Activated naive CD4-positive, alpha-beta T cell treated with anti-CD3 and anti-CD28 coated beads for 36 hours (primary cell): Measurements from ENCODE around the gene PFN3. TPM values are rescaled to one million over a fixed set of nuclear protein-coding genes. Genes with fewer than 3 reads are reported as not detected.
A peak's percentile ranks its signal among the peaks of the same experiment; 100 is the strongest.

Experiments
- CTCF ChIA-PET: fragments of 350-600 bp; sonication (Branson Sonifier 250); formaldehyde crosslinking; loops from one replicate; lab custom pipeline; 2021; ENCODE audit warnings: antibody characterized with exemption; lab: Charles Lee
- DNase-seq: peaks from one replicate; pipeline ENCODE4 v3.0.0-alpha.2; 2020
- H3K27ac Mint-ChIP-seq: one replicate; pipeline ENCODE4 v1.8.0; 2021; ENCODE audit warnings: mild to moderate bottlenecking, mixed read lengths
- H3K27me3 Mint-ChIP-seq: one replicate; pipeline ENCODE4 v1.8.0; 2021; ENCODE audit warnings: low read depth, mixed read lengths
- H3K36me3 Mint-ChIP-seq: one replicate; pipeline ENCODE4 v1.8.0; 2021; ENCODE audit warnings: low read depth, mixed read lengths
- H3K4me1 Mint-ChIP-seq: one replicate; pipeline ENCODE4 v1.8.0; 2021; ENCODE audit warnings: low read depth, mixed read lengths
- H3K4me3 Mint-ChIP-seq: one replicate; pipeline ENCODE4 v1.8.0; 2021; ENCODE audit warnings: mild to moderate bottlenecking, moderate library complexity, mixed read lengths
- H3K9me3 Mint-ChIP-seq: one replicate; pipeline ENCODE4 v1.8.0; 2021; ENCODE audit warnings: mixed read lengths
- intact Hi-C: fragments of 100-400 bp; cut with micrococcal nuclease; formaldehyde crosslinking; loops from one replicate; pipeline ENCODE4 v1.15.1; 2023
- total RNA-seq, 2 experiments: library from RNA; stranded (reverse); gene quantifications; one replicate each; pipeline ENCODE4 v1.2.3, GENCODE V29; 2021

The PFN3 gene
- total RNA-seq, 2 experiments from 2014 or later: not detected

- no peaks in the 10 kb centered on the region for H3K36me3 Mint-ChIP-seq
- DNase-seq: peak; percentile 89
- CTCF ChIA-PET: interaction anchor here (0.6 to 9.9 kb wide), 28 partner anchors 11 to 288 kb away, joined by 3 to 161 read pairs (median 18); partner anchors contain the start of genes GRK6, PDLIM7, PRR7 and SLC34A1
- H3K4me1 Mint-ChIP-seq: peaks cover 19% of the 10 kb centered on the region
- intact Hi-C loops: loop anchor here (1.0 kb wide), 6 partner anchors 12 to 288 kb away; partner anchors contain the start of gene GRK6
- H3K27ac Mint-ChIP-seq: no peak overlapping the region
- H3K4me3 Mint-ChIP-seq: peak overlapping the region; percentile 78
- peaks cover 15% of the 10 kb centered on the region for H3K27me3 Mint-ChIP-seq
- H3K9me3 Mint-ChIP-seq: no peaks in the 10 kb centered on the region
Measured at GRCh38 chr5:177402271-177403043, 2.0 kb upstream of the PFN3 start.

- no peak for DNase-seq
- intact Hi-C loops: no loop called here
- Mint-ChIP-seq H3K9me3 (no peaks in the 10 kb centered on the region), H3K36me3 (no peaks in the 10 kb centered on the region), H3K27me3 (peaks cover 12% of the 10 kb centered on the region), H3K4me1 (peaks cover 11% of the 10 kb centered on the region), H3K4me3 (no peak overlapping the region), H3K27ac (no peak overlapping the region)
- CTCF ChIA-PET: interaction anchor here (0.6 to 1.3 kb wide), 4 partner anchors 16 to 127 kb away, joined by 3 to 5 read pairs (median 3); no protein-coding TSS in a partner anchor
Measured at GRCh38 chr5:177397875-177398390, 2.5 kb downstream of the PFN3 start.

DNA sequence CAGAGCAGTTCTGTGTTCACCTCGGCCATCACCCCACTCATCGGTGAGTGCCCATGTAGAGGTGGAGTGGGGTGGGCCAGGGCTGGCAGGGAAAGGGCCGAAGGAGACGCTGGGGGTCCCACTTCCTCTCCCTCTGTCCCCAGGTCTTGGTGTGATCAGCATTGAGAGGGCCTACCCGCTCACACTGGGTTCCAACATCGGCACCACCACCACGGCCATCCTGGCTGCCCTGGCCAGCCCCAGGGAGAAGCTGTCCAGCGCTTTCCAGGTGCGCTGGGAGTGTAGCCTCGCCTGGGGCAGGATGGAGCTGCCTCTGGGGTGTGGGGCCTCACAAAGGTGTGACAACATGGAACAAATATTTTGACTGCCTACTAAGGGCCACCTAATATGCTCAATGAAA lies 3.7 kb downstream of the PFN3 start:
- DNase-seq: no peak

GRCh38 chr5:177396078-177396477 lies 4.4 kb downstream of the PFN3 start:
- H3K27me3 Mint-ChIP-seq: no peaks in the 10 kb centered on the region
- H3K27ac Mint-ChIP-seq: no peak overlapping the region
- peaks cover 4% of the 10 kb centered on the region for H3K4me1 Mint-ChIP-seq
- intact Hi-C loops: no loop called here
- DNase-seq: no peak
- no peaks in the 10 kb centered on the region for H3K36me3 Mint-ChIP-seq
- CTCF ChIA-PET: interaction anchor here (0.7 to 1.2 kb wide), 2 partner anchors 31 to 87 kb away, joined by 3 to 4 read pairs; no protein-coding TSS in a partner anchor
- H3K9me3 Mint-ChIP-seq: no peaks in the 10 kb centered on the region
- no peak overlapping the region for H3K4me3 Mint-ChIP-seq

More for the DNA sequence above, 3.7 kb downstream of the PFN3 start:
- Mint-ChIP-seq H3K27me3 (peaks cover 6% of the 10 kb centered on the region), H3K9me3 (no peaks in the 10 kb centered on the region), H3K4me1 (no peaks in the 10 kb centered on the region), H3K27ac (no peak overlapping the region), H3K4me3 (no peak overlapping the region), H3K36me3 (no peaks in the 10 kb centered on the region)
- CTCF ChIA-PET: interaction anchor here (0.9 kb wide), 1 partner anchor 88 kb away, joined by 5 read pairs; no protein-coding TSS in a partner anchor
- intact Hi-C loops: no loop called here

DNA sequence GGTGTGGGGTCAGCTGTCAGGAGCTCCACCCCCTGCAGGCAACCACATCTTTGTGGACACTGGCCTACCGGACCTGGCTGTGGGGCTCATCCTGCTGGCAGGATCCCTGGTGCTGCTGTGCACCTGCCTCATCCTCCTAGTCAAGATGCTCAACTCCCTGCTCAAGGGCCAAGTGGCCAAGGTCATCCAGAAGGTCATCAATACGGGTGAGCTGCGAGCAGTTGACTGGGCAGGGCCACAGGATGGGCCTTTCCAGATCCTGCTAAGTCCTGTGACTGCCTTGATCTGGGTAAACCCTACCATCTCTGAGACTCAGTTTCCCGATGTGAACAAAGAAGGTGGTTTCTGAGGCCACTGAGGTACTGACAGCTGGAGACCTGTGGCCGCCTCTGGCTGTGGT lies 6.5 kb downstream of the PFN3 start:
- no peak for DNase-seq
- H3K4me1 Mint-ChIP-seq: peaks cover 23% of the 10 kb centered on the region
- intact Hi-C loops: no loop called here
- no peak overlapping the region for H3K4me3 Mint-ChIP-seq
- H3K9me3 Mint-ChIP-seq: no peaks in the 10 kb centered on the region
- no peak overlapping the region for H3K27ac Mint-ChIP-seq
- H3K27me3 Mint-ChIP-seq: no peaks in the 10 kb centered on the region
- CTCF ChIA-PET: interaction anchor here (5.3 to 6.8 kb wide), 3 partner anchors 9 to 107 kb away, joined by 72 to 138 read pairs (median 125); partner anchors contain the start of genes PDLIM7 and PFN3
- no peaks in the 10 kb centered on the region for H3K36me3 Mint-ChIP-seq

GRCh38 chr5:177393206-177393765 lies 7.2 kb downstream of the PFN3 start:
- Mint-ChIP-seq H3K4me3 (no peak overlapping the region), H3K4me1 (peaks cover 30% of the 10 kb centered on the region), H3K27me3 (no peaks in the 10 kb centered on the region), H3K36me3 (no peaks in the 10 kb centered on the region), H3K9me3 (no peaks in the 10 kb centered on the region), H3K27ac (no peak overlapping the region)
- CTCF ChIA-PET: interaction anchor here (0.9 to 6.8 kb wide), 9 partner anchors 10 to 107 kb away, joined by 3 to 138 read pairs (median 4); partner anchors contain the start of genes PDLIM7 and PFN3
- DNase-seq: no peak
- intact Hi-C loops: no loop called here

GRCh38 chr5:177392765-177393164 lies 7.7 kb downstream of the PFN3 start:
- peaks cover 34% of the 10 kb centered on the region for H3K4me1 Mint-ChIP-seq
- DNase-seq: no peak
- no peak overlapping the region for H3K27ac Mint-ChIP-seq
- H3K36me3 Mint-ChIP-seq: no peaks in the 10 kb centered on the region
- intact Hi-C loops: no loop called here
- CTCF ChIA-PET: interaction anchor here (0.9 to 6.8 kb wide), 10 partner anchors 10 to 108 kb away, joined by 3 to 138 read pairs (median 4); partner anchors contain the start of genes PDLIM7 and PFN3
- H3K27me3 Mint-ChIP-seq: no peaks in the 10 kb centered on the region
- no peak overlapping the region for H3K4me3 Mint-ChIP-seq
- H3K9me3 Mint-ChIP-seq: no peaks in the 10 kb centered on the region

DNA sequence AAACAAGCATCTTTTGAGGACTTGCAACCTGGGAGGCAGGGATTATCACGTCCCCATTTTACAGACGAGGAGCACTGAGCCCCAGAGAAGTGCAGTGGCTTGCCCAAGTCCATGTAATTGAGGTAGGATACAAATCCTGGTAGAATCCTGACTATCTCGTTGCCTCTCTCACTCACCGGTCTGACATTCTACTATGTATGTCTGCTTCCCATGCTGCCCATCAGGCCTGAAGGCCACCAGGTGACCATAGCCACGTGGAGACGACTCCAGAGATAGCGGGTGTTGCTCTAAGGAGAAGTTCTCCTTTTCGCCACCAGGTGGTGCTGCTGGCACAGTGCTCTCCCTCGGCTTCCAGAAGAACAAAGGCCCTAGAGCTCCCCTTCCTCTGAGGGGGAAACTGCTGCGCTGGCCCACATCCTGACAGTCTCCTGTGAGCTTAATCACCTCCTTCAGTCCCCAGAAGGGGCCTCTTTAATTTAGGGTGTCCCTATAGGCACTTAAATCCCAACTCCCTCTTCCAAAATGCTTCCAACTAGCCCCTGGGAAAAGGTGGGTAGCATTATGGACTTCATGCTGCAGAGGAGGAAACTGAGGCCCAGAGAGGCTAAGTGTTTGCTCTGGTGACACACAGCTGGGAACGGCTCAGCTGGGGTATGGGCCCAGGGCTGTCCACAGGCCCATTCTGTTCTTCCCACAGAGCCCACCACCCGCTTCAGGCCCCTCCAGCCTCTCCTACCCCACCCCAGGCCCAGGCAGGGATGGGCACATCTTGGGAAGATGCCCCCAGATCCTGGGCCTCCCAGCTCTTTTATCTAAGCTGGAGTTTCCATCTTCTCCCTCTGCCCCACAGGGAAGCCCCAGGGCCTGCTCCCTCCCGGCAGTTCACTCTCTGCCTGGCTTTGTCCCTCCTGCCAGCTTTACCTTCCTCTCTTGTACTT lies 9.8 kb downstream of the PFN3 start:
- H3K36me3 Mint-ChIP-seq: no peaks in the 10 kb centered on the region
- DNase-seq: peak; percentile 95
- intact Hi-C loops: loop anchor here (1.0 to 2.0 kb wide), 7 partner anchors 12 to 111 kb away; partner anchors contain the start of gene PDLIM7
- CTCF ChIA-PET: interaction anchor here (0.6 to 6.8 kb wide), 45 partner anchors 8 to 670 kb away, joined by 3 to 138 read pairs (median 6); partner anchors contain the start of genes GRK6, PDLIM7, PFN3 and PRR7
- H3K4me1 Mint-ChIP-seq: peaks cover 34% of the 10 kb centered on the region
- H3K27me3 Mint-ChIP-seq: no peaks in the 10 kb centered on the region
- no peaks in the 10 kb centered on the region for H3K9me3 Mint-ChIP-seq
- peak overlapping the region; percentile 79 for H3K27ac Mint-ChIP-seq
- H3K4me3 Mint-ChIP-seq: peak overlapping the region; percentile 10

DNA sequence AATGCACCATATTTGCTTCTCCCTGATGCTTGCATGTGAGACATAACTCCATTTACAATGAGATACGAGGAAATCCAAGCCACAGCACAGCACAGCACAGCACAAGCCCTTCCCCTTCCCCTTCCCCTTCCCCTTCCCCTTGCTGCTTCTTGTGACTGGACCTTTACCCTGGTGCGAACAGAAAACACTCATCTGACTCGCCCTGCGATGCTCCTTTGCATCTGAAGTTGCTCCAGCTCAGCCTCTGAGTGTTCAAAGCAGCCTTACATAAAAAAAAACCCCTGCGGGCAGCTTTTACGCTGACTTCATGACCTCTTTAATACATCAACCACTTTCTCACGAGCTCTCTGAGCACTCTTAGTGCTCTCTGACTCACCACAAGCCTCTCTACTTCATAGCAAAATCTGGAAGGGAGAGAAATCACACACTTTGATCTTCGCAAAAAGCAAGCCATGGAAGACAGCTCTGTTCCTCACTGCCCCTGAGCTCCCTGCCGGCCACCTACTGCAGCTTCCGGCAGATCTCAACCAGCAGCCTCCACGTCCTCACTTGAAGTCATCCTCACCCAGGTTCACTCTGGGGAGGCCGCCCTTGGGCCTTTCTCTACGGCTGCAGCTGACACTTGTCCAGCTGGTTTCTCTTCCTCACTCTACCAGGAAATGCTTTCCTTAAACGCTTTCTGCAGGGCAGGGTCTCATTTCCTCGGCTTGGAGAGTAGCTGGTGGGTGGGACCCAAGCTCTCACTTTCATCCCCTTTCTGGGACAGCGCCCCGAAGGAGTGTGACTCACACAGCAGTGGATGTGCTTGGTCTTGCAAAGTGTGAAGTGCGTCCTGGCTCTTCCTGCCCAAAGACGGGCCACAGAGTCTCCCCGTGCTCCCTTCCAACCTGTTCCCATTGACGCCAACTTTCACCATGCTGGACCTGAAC lies 11.0 kb downstream of the PFN3 start:
- H3K27ac Mint-ChIP-seq: peak overlapping the region; percentile 79

GRCh38 chr5:177388521-177389052 lies 11.9 kb downstream of the PFN3 start:
- Mint-ChIP-seq H3K9me3 (no peaks in the 10 kb centered on the region), H3K36me3 (no peaks in the 10 kb centered on the region), H3K4me3 (no peak overlapping the region), H3K4me1 (peaks cover 34% of the 10 kb centered on the region), H3K27ac (peak overlapping the region; percentile 79), H3K27me3 (no peaks in the 10 kb centered on the region)
- CTCF ChIA-PET: interaction anchor here (1.2 to 6.8 kb wide), 11 partner anchors 10 to 112 kb away, joined by 5 to 138 read pairs (median 25); partner anchors contain the start of genes GRK6, PDLIM7, PFN3 and PRR7
- intact Hi-C loops: loop anchor here (1.0 to 5.0 kb wide), 3 partner anchors 9 to 36 kb away; partner anchors contain the start of gene LMAN2
- no peak for DNase-seq

More for the DNA sequence above, 11.0 kb downstream of the PFN3 start:
- CTCF ChIA-PET: interaction anchor here (0.6 to 6.8 kb wide), 27 partner anchors 11 to 111 kb away, joined by 3 to 138 read pairs (median 6); partner anchors contain the start of genes GRK6, LMAN2, PDLIM7 and PFN3
- peak; percentile 78 for DNase-seq
- Mint-ChIP-seq H3K9me3 (no peaks in the 10 kb centered on the region), H3K27me3 (no peaks in the 10 kb centered on the region), H3K4me3 (peak overlapping the region; percentile 17), H3K4me1 (peaks cover 34% of the 10 kb centered on the region), H3K36me3 (no peaks in the 10 kb centered on the region)
- intact Hi-C loops: loop anchor here (1.0 to 5.0 kb wide), 10 partner anchors 10 to 112 kb away; partner anchors contain the start of genes LMAN2 and PDLIM7
